Esophagus squamous epithelium (tissue), 4 donors: ENCODE measurements around the gene ALKBH3.

Experiments
- POLR2A ChIP-seq, 4 donors: fragments of 450-650 bp; IDR thresholded peaks; one replicate each; pipeline ENCODE4 v1.6.1; 2017; ENCODE audit warnings: antibody characterized with exemption in 4 of 4, mild to moderate bottlenecking in 4 of 4, moderate library complexity in 3 of 4
- TF ChIP-seq, protein P1 (sequence below), 6 experiments: fragments of 450-650 bp in 4 of 6; fragments of 200-600 bp in 2 of 6; sonication (generic) in 2 of 6; IDR thresholded peaks; one replicate each; pipeline ENCODE4 v1.5.1; 2016 to 2019; ENCODE audit warnings: antibody characterized with exemption in 6 of 6, mild to moderate bottlenecking in 4 of 6, moderate library complexity in 4 of 6

DNA sequence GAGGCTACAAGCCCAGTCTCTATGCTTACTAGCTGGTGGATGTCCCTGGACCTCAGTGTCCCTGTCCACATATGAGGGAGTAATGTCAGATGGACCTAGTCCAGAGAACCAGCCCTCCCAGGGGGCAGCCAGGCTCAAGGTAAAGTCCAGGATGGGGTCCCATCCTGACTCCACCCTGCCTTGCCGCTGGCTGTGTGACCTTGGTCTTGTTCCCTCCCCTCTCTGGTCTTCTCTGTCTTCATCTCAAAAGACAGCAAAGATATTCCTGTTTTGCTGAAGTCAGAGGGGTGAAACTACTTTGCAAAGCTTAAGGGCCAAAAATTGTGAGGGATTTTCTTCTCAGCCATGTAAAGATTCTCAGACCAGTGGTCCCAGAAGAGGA lies 52.6 kb downstream of the ALKBH3 start:
- TF ChIP-seq, protein P1, sequence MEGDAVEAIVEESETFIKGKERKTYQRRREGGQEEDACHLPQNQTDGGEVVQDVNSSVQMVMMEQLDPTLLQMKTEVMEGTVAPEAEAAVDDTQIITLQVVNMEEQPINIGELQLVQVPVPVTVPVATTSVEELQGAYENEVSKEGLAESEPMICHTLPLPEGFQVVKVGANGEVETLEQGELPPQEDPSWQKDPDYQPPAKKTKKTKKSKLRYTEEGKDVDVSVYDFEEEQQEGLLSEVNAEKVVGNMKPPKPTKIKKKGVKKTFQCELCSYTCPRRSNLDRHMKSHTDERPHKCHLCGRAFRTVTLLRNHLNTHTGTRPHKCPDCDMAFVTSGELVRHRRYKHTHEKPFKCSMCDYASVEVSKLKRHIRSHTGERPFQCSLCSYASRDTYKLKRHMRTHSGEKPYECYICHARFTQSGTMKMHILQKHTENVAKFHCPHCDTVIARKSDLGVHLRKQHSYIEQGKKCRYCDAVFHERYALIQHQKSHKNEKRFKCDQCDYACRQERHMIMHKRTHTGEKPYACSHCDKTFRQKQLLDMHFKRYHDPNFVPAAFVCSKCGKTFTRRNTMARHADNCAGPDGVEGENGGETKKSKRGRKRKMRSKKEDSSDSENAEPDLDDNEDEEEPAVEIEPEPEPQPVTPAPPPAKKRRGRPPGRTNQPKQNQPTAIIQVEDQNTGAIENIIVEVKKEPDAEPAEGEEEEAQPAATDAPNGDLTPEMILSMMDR (IDR thresholded peaks at IDR 0.05) = no peak
- TF ChIP-seq POLR2A (IDR thresholded peaks at IDR 0.05) = no peak
